Activated T-cell treated with anti-CD3 and anti-CD28 coated beads, Interleukin-2, amount 50 U/mL, for 48 hours (primary cell): ENCODE data around the gene CRISPLD2.
"Not testable (repeated sequence)": the region's sequence is repeated elsewhere in the genome, so short reads cannot be mapped to it uniquely, and the experiment has no call there.

Source experiments
- DNase-seq, 2 experiments: peaks; one replicate each; pipeline ENCODE4 v3.0.0-alpha.2; 2020

Gene CRISPLD2

GRCh38 chr16:84863481-84863814, 43.7 kb downstream of the CRISPLD2 start:
- no peak for DNase-seq

GRCh38 chr16:84864326-84864955, 44.7 kb downstream of the CRISPLD2 start:
- DNase-seq = no peak

- DNase-seq = no peak
These were observed 47.9 kb downstream of the CRISPLD2 start for GRCh38 chr16:84867696-84868095.

- DNase-seq = no peak
These were observed 48.5 kb downstream of the CRISPLD2 start for GRCh38 chr16:84868328-84868727.

- DNase-seq = no peak
These were observed 49.2 kb downstream of the CRISPLD2 start for GRCh38 chr16:84868829-84869472.

- DNase-seq = no peak
These were observed 49.7 kb downstream of the CRISPLD2 start for GRCh38 chr16:84869473-84869845.

GRCh38 chr16:84872971-84873370, 53.2 kb downstream of the CRISPLD2 start:
- DNase-seq = not testable (repeated sequence)

- DNase-seq = no peak
These were observed 54.2 kb downstream of the CRISPLD2 start for GRCh38 chr16:84874004-84874435.

- no peak for DNase-seq
These were observed 54.8 kb downstream of the CRISPLD2 start for GRCh38 chr16:84874553-84874952.

GRCh38 chr16:84874983-84875382, 55.2 kb downstream of the CRISPLD2 start:
- DNase-seq = no peak

- DNase-seq = no peak
These were observed 56.1 kb downstream of the CRISPLD2 start for GRCh38 chr16:84875846-84876245.

GRCh38 chr16:84876873-84877606, 57.3 kb downstream of the CRISPLD2 start:
- DNase-seq = no peak

GRCh38 chr16:84878770-84879169, 59.0 kb downstream of the CRISPLD2 start:
- no peak for DNase-seq

- no peak for DNase-seq
These were observed 60.0 kb downstream of the CRISPLD2 start for GRCh38 chr16:84879569-84880487.

- DNase-seq = no peak
These were observed 62.1 kb downstream of the CRISPLD2 start for GRCh38 chr16:84881702-84882521.

GRCh38 chr16:84883301-84883700, 63.5 kb downstream of the CRISPLD2 start:
- no peak for DNase-seq

- no peak for DNase-seq
These were observed 64.4 kb downstream of the CRISPLD2 start for GRCh38 chr16:84884246-84884595.

- peak in 1 of 2 experiments; percentile 19 for DNase-seq
These were observed 65.0 kb downstream of the CRISPLD2 start for GRCh38 chr16:84884596-84885341.

- no peak for DNase-seq
These were observed 65.6 kb downstream of the CRISPLD2 start for GRCh38 chr16:84885342-84885910.

GRCh38 chr16:84886497-84887090, 66.8 kb downstream of the CRISPLD2 start:
- DNase-seq = no peak

- no peak for DNase-seq
These were observed 67.4 kb downstream of the CRISPLD2 start for GRCh38 chr16:84887207-84887606.
